SK-N-SH (cell line): ENCODE data around the gene GULP1. TPM values are rescaled to one million over a fixed set of nuclear protein-coding genes. Genes with fewer than 3 reads are reported as not detected.

ENCODE experiments used
- CTCF ChIA-PET: fragments of 300-600, 350-600 bp; formaldehyde crosslinking; extraction: SDS; loops from one replicate; lab custom pipeline; 2021; lab: Yijun Ruan, JAX
- POLR2A ChIA-PET: fragments of 350-600 bp; sonication (Branson Sonifier 250); formaldehyde crosslinking; extraction: SDS; loops from one replicate; lab custom pipeline; 2020; ENCODE audit warnings: antibody characterized with exemption, inconsistent platforms; lab: Yijun Ruan, JAX
- DNase-seq: peaks from one replicate; pipeline ENCODE4 v3.0.0; 2012
- H2AFZ ChIP-seq: fragments of 200-600 bp; sonication (generic); 2 replicates; pipeline ENCODE4 v1.8.1; 2016; ENCODE audit warnings: antibody characterized with exemption, mild to moderate bottlenecking, low read depth
- H3F3A ChIP-seq: fragments of 200-600 bp; sonication (generic); replicated peaks from 2 replicates; pipeline ENCODE3; 2016; ENCODE audit warnings: antibody characterized with exemption, mild to moderate bottlenecking; ENCODE audit not compliant: insufficient read depth
- H3K27ac ChIP-seq, 2 experiments: fragments of 200-500 bp in 1 of 2; fragments of 200-600 bp in 1 of 2; sonication (Bioruptor generic) in 1 of 2; sonication (generic), shearing (Covaris generic) in 1 of 2; 2 replicates each; pipeline versions ENCODE4 v1.5.1 to v1.6.1; 2014 to 2016; ENCODE audit warnings: low read depth in 2 of 2, inconsistent platforms in 1 of 2, low read length in 1 of 2, mild to moderate bottlenecking in 1 of 2, mixed read lengths in 1 of 2
- H3K27me3 ChIP-seq: fragments of 200-600 bp; sonication (generic), shearing (Covaris generic); 2 replicates; pipeline ENCODE4 v1.6.1; 2016; ENCODE audit warnings: mixed run types; ENCODE audit not compliant: insufficient read depth
- H3K36me3 ChIP-seq, 2 experiments: fragments of 200-500 bp in 1 of 2; fragments of 200-600 bp in 1 of 2; sonication (Bioruptor generic) in 1 of 2; sonication (generic) in 1 of 2; replicated peaks in 1 of 2; 2 replicates each; pipeline versions ENCODE3 to v1.5.1; 2014 to 2016; ENCODE audit warnings: low read length in 1 of 2, mild to moderate bottlenecking in 1 of 2; ENCODE audit not compliant: insufficient read depth in 2 of 2, control insufficient read depth in 1 of 2
- H3K4me1 ChIP-seq, 2 experiments: fragments of 200-500 bp in 1 of 2; fragments of 200-600 bp in 1 of 2; sonication (Bioruptor generic) in 1 of 2; sonication (generic), shearing (Covaris generic) in 1 of 2; 2 replicates each; pipeline versions ENCODE4 v1.5.1 to v1.6.1; 2014 to 2016; ENCODE audit warnings: low read depth in 1 of 2, low read length in 1 of 2, mixed run types in 1 of 2; ENCODE audit not compliant: insufficient read depth in 2 of 2, control insufficient read depth in 1 of 2
- H3K4me2 ChIP-seq: fragments of 200-600 bp; sonication (generic), shearing (Covaris generic); 2 replicates; pipeline ENCODE4 v1.6.1; 2017; ENCODE audit warnings: mixed run types
- H3K4me3 ChIP-seq, 2 experiments: fragments of 200-500 bp in 1 of 2; fragments of 200-600 bp in 1 of 2; sonication (Bioruptor generic) in 1 of 2; sonication (generic), shearing (Covaris generic) in 1 of 2; 2 replicates each; pipeline versions ENCODE4 v1.5.1 to v1.8.1; 2014 to 2016; ENCODE audit warnings: low read depth in 2 of 2, inconsistent platforms in 1 of 2, low read length in 1 of 2, mild to moderate bottlenecking in 1 of 2, mixed read lengths in 1 of 2, moderate library complexity in 1 of 2
- H3K79me2 ChIP-seq: fragments of 200-600 bp; sonication (generic); 2 replicates; pipeline ENCODE4 v1.8.1; 2017; ENCODE audit warnings: mild to moderate bottlenecking; ENCODE audit not compliant: insufficient read depth
- H3K9ac ChIP-seq: fragments of 200-600 bp; sonication (generic); 2 replicates; pipeline ENCODE4 v1.6.1; 2017; ENCODE audit warnings: mixed run types
- H3K9me2 ChIP-seq: fragments of 200-600 bp; sonication (generic); 2 replicates; pipeline ENCODE4 v1.6.1; 2017; ENCODE audit warnings: mixed run types
- H3K9me3 ChIP-seq: fragments of 200-600 bp; sonication (generic); 2 replicates; pipeline ENCODE4 v1.6.1; 2017; ENCODE audit warnings: mixed run types, mild to moderate bottlenecking, moderate library complexity
- H4K20me1 ChIP-seq: fragments of 200-600 bp; sonication (generic); 2 replicates; pipeline ENCODE4 v1.6.1; 2017; ENCODE audit warnings: mild to moderate bottlenecking, mixed run types; ENCODE audit not compliant: insufficient read depth
- EP300 ChIP-seq, 2 experiments: IDR thresholded peaks; 2 replicates each; pipeline versions ENCODE4 v1.4.0 to v1.6.1; 2012; ENCODE audit warnings: borderline replicate concordance in 1 of 2, low read depth in 1 of 2, low read length in 1 of 2
- GATA2 ChIP-seq: sonication (generic); formaldehyde crosslinking; IDR thresholded peaks from 2 replicates; pipeline ENCODE4 v1.5.0; 2020; ENCODE audit warnings: mild to moderate bottlenecking, missing genetic modification reagents
- IRF3 ChIP-seq: fragments of 150-350 bp; IDR thresholded peaks from 2 replicates; pipeline ENCODE4 v1.6.1; 2016; ENCODE audit warnings: mild to moderate bottlenecking, low read depth, low read length
- JUND ChIP-seq: IDR thresholded peaks from 2 replicates; pipeline ENCODE4 v1.4.0; 2012
- MXI1 ChIP-seq: IDR thresholded peaks from 2 replicates; pipeline ENCODE4 v1.6.1; 2012; ENCODE audit warnings: mild to moderate bottlenecking, low read depth, low read length, improper control_type of control experiment
- NRF1 ChIP-seq: IDR thresholded peaks from 2 replicates; pipeline ENCODE4 v1.6.1; 2012; ENCODE audit warnings: low read depth, mild to moderate bottlenecking, low read length
- POLR2AphosphoS5 ChIP-seq: IDR thresholded peaks from 2 replicates; pipeline ENCODE4 v1.6.1; 2012; ENCODE audit warnings: low read depth, low read length
- RAD21 ChIP-seq: IDR thresholded peaks from 2 replicates; pipeline ENCODE4 v1.6.1; 2012; ENCODE audit warnings: mild to moderate bottlenecking, low read length
- RCOR1 ChIP-seq: fragments of 150-350 bp; IDR thresholded peaks from 2 replicates; pipeline ENCODE4 v1.6.1; 2017; ENCODE audit warnings: antibody characterized with exemption, low read length
- SMC3 ChIP-seq: IDR thresholded peaks from 2 replicates; pipeline ENCODE4 v1.6.1; 2012; ENCODE audit warnings: low read depth, low read length, improper control_type of control experiment
- TAF1 ChIP-seq: IDR thresholded peaks from 2 replicates; pipeline ENCODE4 v1.6.1; 2012; ENCODE audit warnings: low read depth, mild to moderate bottlenecking, low read length, moderate library complexity, borderline replicate concordance
- TEAD4 ChIP-seq: IDR thresholded peaks from 2 replicates; pipeline ENCODE4 v1.4.0; 2012; ENCODE audit warnings: mild to moderate bottlenecking, borderline replicate concordance; ENCODE audit not compliant: insufficient read depth
- ZBTB33 ChIP-seq: IDR thresholded peaks from 2 replicates; pipeline ENCODE4 v1.4.0; 2012; ENCODE audit warnings: low read depth, borderline replicate concordance
- WGBS: methylation state at CpG from one replicate; pipeline ENCODE4 v1.1.6; 2017; ENCODE audit warnings: low lambda C conversion rate; 5-methylcytosine and 5-hydroxymethylcytosine counted together
- polyA plus RNA-seq, 3 experiments: library from polyadenylated mRNA; depleted of rRNA; stranded (reverse); fragments of >200 nt; gene quantifications; 2 replicates each; pipeline ENCODE4 v1.2.3, GENCODE V29; 2012
- TF ChIP-seq, protein P1 (sequence below): IDR thresholded peaks from 2 replicates; pipeline ENCODE4; 2012
- TF ChIP-seq, protein P2 (sequence below): IDR thresholded peaks from 2 replicates; pipeline ENCODE4 v1.6.1; 2012; ENCODE audit warnings: mild to moderate bottlenecking, low read depth, low read length, moderate library complexity

Gene GULP1
- polyA plus RNA-seq, 1 of the 3 experiments (the other 2 are of a cell fraction): 33.8 TPM

- TF ChIP-seq EP300 (IDR thresholded peaks at IDR 0.05; ENCODE audit: borderline replicate concordance in 1 of 2, low read depth in 1 of 2, low read length in 1 of 2) (no peak), POLR2AphosphoS5 (no peak), RCOR1 (no peak), MXI1 (no peak), ZBTB33 (no peak), RAD21 (no peak)
- TF ChIP-seq, protein P1, sequence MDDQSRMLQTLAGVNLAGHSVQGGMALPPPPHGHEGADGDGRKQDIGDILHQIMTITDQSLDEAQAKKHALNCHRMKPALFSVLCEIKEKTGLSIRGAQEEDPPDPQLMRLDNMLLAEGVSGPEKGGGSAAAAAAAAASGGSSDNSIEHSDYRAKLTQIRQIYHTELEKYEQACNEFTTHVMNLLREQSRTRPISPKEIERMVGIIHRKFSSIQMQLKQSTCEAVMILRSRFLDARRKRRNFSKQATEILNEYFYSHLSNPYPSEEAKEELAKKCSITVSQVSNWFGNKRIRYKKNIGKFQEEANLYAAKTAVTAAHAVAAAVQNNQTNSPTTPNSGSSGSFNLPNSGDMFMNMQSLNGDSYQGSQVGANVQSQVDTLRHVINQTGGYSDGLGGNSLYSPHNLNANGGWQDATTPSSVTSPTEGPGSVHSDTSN: no peak
Measured at GRCh38 chr2:188278388-188279092, 13.1 kb upstream of the GULP1 start (continued).

GRCh38 chr2:188279093-188279445 lies 12.6 kb upstream of the GULP1 start:
- Histone ChIP-seq H3K4me3 (no peak overlapping the region), H3K27ac (no peak overlapping the region)
- CTCF ChIA-PET: no interaction called here

GRCh38 chr2:188280811-188281222 lies 10.9 kb upstream of the GULP1 start:
- Histone ChIP-seq H3K4me3 (no peak overlapping the region), H3K9me2 (no peaks in the 10 kb centered on the region), H2AFZ (no peak overlapping the region), H3K36me3 (no peaks in the 10 kb centered on the region), H3K79me2 (no peaks in the 10 kb centered on the region), H3F3A (no peaks in the 10 kb centered on the region), H3K9me3 (no peaks in the 10 kb centered on the region), H3K27me3 (no peaks in the 10 kb centered on the region), H3K4me2 (no peak overlapping the region), H3K27ac (no peak overlapping the region), H3K9ac (no peak overlapping the region), H4K20me1 (no peaks in the 10 kb centered on the region), H3K4me1 (no peaks in the 10 kb centered on the region)
- ChIA-PET POLR2A (no interaction called here), CTCF (no interaction called here)
- no peak for DNase-seq
- 80% methylated on average over 2 of the region's 2 CpGs for WGBS
- TF ChIP-seq SMC3 (no peak), JUND (no peak), NRF1 (no peak), ZBTB33 (no peak), GATA2 (CRISPR knock-in tag) (no peak), IRF3 (no peak), TAF1 (no peak)
- TF ChIP-seq, protein P2, sequence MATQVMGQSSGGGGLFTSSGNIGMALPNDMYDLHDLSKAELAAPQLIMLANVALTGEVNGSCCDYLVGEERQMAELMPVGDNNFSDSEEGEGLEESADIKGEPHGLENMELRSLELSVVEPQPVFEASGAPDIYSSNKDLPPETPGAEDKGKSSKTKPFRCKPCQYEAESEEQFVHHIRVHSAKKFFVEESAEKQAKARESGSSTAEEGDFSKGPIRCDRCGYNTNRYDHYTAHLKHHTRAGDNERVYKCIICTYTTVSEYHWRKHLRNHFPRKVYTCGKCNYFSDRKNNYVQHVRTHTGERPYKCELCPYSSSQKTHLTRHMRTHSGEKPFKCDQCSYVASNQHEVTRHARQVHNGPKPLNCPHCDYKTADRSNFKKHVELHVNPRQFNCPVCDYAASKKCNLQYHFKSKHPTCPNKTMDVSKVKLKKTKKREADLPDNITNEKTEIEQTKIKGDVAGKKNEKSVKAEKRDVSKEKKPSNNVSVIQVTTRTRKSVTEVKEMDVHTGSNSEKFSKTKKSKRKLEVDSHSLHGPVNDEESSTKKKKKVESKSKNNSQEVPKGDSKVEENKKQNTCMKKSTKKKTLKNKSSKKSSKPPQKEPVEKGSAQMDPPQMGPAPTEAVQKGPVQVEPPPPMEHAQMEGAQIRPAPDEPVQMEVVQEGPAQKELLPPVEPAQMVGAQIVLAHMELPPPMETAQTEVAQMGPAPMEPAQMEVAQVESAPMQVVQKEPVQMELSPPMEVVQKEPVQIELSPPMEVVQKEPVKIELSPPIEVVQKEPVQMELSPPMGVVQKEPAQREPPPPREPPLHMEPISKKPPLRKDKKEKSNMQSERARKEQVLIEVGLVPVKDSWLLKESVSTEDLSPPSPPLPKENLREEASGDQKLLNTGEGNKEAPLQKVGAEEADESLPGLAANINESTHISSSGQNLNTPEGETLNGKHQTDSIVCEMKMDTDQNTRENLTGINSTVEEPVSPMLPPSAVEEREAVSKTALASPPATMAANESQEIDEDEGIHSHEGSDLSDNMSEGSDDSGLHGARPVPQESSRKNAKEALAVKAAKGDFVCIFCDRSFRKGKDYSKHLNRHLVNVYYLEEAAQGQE: no peak

More at GRCh38 chr2:188279093-188279445, 12.6 kb upstream of the GULP1 start:
- Histone ChIP-seq H3F3A (peaks cover under 1% of the 10 kb centered on the region), H3K9ac (no peak overlapping the region), H3K36me3 (no peaks in the 10 kb centered on the region), H3K4me1 (peaks cover 0 to 4% of the 10 kb centered on the region in 2 experiments; a peak in 2 of 4 replicates), H4K20me1 (no peaks in the 10 kb centered on the region), H2AFZ (no peak overlapping the region), H3K79me2 (no peaks in the 10 kb centered on the region), H3K27me3 (no peaks in the 10 kb centered on the region), H3K4me2 (no peak overlapping the region), H3K9me3 (no peaks in the 10 kb centered on the region), H3K9me2 (no peaks in the 10 kb centered on the region)
- WGBS: 73% methylated on average over 2 of the region's 2 CpGs
- no peak for DNase-seq
- no peak for TF ChIP-seq TAF1
- no peak for TF ChIP-seq TEAD4
- no peak for TF ChIP-seq JUND
- POLR2A ChIA-PET: no interaction called here
